GM12872 (cell line): ENCODE measurements around the gene RNF141.

Source experiments
- TF ChIP-seq, protein P1 (sequence below): IDR thresholded peaks from 3 replicates; pipeline ENCODE4 v1.5.1; 2011; ENCODE audit warnings: low read depth, mild to moderate bottlenecking, low read length, moderate library complexity; ENCODE audit not compliant: insufficient read depth

The RNF141 gene

DNA sequence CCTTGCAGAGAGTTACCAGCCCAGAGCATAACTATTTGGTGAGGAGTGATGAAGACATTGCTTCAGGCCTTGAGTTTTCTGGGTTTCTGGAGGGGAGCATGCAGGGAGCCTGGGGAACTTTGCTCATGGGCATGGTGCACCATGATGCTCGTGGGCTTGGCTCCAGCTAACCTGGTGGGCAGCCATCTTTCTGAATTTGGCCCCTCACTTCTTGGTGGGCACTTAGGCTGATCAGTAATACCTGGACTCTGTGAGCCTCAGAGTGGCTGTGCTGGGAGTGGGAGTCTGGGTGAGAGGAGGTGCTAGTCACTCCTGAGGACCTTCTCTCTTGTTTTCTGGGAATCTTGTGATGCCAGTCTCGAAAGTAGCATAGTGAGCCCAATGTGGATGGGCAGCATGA is 55.3 kb downstream of the RNF141 start:
- TF ChIP-seq, protein P1, sequence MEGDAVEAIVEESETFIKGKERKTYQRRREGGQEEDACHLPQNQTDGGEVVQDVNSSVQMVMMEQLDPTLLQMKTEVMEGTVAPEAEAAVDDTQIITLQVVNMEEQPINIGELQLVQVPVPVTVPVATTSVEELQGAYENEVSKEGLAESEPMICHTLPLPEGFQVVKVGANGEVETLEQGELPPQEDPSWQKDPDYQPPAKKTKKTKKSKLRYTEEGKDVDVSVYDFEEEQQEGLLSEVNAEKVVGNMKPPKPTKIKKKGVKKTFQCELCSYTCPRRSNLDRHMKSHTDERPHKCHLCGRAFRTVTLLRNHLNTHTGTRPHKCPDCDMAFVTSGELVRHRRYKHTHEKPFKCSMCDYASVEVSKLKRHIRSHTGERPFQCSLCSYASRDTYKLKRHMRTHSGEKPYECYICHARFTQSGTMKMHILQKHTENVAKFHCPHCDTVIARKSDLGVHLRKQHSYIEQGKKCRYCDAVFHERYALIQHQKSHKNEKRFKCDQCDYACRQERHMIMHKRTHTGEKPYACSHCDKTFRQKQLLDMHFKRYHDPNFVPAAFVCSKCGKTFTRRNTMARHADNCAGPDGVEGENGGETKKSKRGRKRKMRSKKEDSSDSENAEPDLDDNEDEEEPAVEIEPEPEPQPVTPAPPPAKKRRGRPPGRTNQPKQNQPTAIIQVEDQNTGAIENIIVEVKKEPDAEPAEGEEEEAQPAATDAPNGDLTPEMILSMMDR, result no peak

DNA sequence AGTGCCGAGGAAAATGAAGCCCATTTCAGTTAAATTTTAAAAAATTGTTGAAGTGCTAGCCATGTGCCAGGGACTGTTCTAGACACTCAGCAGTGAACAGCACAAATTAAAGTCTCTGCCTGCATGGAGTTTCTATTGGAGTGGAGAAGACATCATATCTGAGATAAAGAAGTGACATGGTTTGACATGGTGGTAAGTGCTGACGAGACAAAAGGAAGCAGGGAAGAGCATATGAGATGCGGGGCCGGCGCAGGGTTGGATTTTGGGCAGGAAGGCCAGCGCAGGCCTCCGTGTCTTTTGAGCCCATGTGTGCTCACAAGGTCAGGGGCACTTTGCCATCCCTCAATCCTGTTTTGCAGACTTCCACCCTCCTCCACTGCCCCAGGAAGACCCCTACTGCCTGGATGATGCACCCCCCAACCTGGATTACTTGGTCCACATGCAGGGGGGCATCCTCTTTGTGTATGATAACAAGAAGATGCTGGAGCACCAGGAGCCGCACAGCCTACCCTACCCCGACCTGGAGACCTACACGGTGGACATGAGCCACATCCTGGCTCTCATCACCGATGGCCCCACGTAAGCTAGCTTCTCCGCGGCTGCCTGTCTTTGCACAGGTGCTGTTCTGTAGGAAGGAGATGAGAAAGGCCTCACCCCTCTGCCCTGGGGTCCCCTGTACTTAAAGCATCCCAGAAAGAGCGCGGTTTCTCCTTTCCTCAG is 56.4 kb downstream of the RNF141 start:
- TF ChIP-seq, protein P1, result no peak

DNA sequence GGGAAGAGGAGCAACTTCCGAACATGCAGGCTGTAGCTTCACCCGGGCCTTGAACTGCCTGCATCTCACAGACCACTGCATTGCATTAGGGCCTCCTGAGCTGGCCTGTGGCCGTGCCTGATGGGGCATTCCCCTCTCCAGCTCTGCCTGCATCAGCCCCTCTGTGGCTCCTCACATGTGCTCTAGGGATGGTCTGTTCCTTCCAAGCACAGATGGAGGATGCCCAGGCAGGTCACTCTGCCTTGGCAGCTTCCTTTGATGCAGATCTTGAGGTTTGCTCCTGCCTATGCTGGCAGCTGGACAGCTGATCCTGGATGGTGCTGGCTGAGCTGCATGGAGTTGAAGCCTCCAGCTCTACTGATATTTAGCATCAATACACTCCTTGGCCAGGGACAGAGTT is 57.4 kb downstream of the RNF141 start:
- TF ChIP-seq, protein P1, result no peak

DNA sequence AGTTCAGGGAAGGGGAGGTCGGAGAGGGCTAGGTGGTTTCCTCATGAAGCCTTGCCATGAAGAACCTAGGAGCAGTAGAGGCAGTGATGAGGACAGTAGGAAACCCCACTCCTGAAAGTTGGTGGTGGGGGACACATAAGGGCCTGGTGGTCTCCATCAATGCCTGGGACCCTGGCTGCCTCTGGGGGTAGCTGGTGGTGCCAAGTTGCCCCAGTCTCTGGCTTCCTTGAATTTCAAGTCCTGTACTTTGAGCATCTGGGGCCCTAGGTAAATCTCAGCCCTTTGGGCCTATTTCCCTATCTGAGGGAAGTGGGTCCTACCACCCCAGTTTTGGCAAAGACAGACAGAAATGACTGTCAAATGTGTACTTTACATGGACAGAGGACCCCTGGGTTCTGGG is 57.8 kb downstream of the RNF141 start:
- TF ChIP-seq, protein P1, result no peak

DNA sequence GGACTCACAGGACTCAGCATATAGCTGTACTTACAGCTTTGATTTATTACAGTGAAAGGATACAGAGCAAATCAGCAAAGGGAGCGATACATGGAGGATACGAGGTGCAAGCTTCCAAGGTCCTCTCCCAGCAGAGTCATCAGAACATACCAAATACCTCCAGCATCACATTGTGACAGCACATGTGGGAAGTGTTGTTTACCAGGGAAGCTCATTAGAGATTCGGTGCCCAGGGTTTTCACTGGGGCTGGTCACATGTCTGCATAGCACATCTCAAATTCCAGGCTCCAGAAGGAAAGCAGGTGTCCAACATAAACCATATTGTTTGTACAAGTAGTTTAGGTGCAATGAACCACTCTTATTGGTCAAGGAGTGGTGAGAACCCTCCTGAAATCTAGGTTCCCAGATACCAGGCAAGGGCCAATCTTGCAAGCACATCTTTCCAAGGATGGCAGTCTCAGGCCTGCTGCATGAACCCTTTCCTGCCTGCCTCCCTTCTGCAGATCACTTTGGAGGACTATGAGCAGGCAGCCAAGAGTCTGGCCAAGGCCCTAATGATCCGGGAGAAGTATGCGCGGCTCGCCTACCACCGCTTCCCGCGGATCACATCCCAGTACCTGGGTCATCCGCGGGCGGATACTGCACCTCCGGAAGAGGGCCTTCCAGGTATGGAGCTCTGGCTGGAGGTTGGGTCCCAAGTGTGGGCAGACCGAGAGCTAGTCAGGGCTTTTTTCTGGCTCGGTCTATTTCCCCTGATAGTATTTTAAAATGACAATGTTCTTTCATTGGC is 59.2 kb downstream of the RNF141 start:
- TF ChIP-seq, protein P1, result no peak

DNA sequence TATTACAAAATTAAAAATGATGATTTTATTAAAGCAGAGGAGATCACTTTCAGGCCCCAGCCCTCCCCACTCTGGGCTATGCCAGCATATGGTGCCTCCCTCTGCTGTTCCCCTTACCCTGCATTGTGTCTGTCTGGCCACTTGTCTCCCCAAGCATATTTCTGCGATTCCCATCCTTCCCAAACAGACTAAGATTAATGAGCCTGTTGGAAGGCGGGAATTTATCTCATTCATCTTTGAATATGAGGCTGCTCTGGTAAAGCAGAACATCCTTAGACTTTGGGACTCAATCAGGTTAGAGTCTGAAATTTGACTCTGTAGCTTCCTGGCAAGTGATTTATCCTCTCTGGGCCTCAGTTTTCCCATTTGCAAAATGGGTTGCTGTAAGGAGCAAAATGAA is 60.2 kb downstream of the RNF141 start:
- TF ChIP-seq, protein P1, result no peak

DNA sequence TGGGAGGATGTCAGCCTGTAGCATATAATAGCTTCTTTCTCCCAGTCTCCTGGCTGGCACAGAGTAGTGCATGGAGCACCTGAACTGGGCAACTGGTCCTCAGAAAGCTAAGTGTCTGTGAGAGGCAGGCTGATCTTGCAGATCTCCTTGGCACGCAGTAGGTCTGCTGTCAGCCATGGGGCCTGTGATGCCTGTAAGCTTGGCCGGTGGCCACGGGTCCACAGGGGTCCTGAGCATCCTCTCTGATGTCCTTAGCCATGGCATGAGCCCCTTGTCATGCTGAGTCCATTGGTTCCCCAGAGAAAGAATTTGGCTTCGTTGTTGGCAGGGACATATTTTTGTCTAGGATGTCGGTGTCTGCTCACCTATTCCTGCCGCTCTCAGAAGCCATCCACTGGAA is 61.0 kb downstream of the RNF141 start:
- TF ChIP-seq, protein P1, result no peak
